Measurements from ENCODE around the gene NAPB. TPM values are rescaled to one million over a fixed set of nuclear protein-coding genes. Genes with fewer than 3 reads are reported as not detected.

The NAPB gene
- total RNA-seq, 1 donor from 2014 or later, result 7.5 TPM

DNA sequence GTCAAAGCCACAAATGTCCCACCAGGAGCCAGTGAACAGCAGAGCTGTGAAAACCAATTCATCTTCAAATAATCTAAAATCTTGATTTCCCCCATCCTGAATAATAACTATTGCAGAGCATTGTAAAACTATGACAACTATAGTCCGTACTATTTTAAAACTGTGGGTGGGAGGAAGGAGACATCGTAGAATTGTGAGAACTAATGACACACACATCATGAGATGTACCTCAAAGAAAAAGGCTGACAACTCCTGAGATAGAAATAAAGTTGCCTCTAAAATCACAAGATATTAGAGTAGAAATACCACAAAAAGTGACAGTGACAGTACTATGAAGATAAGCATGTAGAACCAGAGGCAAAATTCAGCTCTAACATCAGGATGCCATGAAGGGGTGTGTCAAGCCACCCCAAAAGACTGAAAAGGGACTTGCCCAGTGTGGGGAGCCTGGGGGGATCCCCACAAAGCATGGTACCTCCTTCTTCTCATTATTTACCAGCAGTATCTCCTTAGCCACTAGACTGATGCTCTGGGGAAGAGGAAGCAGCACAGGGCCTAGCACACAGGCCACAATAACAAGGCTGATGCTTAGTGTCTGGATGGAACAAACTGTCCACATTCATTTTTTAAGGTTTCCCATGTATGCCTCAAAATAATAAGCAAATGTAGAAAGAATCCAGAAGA, 13.4 kb downstream of the NAPB start:
- DNase-seq (ENCODE audit: extremely low read depth, low read depth, low spot score), result no peak

DNA sequence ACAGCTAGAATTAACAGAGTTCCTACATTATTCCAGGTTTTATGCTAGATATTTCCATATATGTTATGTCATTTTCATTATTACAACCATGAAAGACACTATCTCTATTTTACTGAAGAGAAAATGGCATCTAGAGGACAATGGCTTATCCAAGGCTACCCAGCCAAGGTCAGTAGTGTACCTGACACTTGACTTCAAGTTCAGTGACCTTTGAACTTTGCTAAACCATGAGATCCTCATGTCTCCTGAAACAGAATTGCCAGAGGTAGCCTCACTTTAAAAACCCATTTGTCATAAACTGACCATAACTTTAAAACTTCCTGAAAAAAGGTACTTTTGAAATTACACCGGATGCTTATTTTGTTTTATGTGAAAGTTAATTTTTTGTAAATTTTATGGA, 14.4 kb downstream of the NAPB start:
- DNase-seq (ENCODE audit: extremely low read depth, low read depth, low spot score), result no peak

DNA sequence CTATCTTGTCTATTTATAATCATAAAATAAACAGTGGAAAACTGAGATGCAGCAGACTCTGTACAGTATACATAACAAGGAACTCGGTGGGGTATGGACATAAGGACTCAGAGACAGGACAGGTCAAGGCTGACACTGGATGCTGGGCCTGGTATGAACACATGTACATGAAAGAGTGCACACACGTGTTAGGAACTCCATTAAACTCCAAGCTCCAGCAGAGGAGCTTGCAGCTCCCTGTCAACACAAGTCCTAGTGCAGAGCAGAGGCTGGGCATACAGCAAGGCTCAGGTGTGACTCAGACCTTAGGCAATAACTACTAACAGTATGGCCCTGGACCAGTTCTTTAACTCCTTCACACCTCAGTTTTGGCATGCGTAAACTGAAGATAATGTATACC, 17.1 kb downstream of the NAPB start:
- no peak for DNase-seq (ENCODE audit: extremely low read depth, low read depth, low spot score)

DNA sequence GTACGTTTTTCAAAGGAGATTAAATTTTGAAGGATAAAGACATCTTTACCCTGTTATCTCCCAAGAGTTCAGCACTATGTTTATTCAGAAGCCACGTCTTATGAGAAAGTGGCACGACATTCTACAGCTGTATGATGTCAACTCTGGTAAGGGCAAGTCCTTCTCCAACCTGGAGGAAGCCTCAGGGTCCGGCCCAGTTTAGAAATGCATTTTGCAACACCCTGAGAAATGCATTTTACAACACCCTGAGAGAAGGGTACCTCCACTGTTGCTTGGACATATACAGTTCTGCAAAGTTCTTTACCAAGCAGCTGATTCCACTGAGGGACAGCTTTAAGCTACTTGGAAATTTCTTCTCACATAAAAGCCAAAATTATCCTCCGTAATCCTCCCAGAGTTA, 17.5 kb downstream of the NAPB start:
- no peak for DNase-seq (ENCODE audit: extremely low read depth, low read depth, low spot score)

DNA sequence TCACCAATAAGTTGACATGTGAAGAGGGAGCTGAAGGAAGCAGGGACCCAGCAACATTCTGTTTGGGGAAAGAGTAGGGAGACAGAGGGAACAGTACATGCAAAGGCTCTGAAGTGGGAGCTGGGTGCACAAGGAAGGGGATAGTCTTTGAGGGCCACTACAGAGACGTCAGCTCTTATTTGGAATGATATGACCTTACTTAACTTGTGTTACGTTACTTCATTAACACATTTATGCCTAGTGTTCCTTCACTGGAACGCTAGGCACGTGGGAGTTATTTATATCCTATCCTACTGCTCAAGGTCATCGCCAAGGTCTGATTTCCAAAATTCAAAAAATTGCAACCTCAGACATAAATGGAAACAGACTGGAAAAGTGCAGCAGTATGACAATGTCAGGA, 20.2 kb downstream of the NAPB start:
- no peak for DNase-seq (ENCODE audit: extremely low read depth, low read depth, low spot score)

DNA sequence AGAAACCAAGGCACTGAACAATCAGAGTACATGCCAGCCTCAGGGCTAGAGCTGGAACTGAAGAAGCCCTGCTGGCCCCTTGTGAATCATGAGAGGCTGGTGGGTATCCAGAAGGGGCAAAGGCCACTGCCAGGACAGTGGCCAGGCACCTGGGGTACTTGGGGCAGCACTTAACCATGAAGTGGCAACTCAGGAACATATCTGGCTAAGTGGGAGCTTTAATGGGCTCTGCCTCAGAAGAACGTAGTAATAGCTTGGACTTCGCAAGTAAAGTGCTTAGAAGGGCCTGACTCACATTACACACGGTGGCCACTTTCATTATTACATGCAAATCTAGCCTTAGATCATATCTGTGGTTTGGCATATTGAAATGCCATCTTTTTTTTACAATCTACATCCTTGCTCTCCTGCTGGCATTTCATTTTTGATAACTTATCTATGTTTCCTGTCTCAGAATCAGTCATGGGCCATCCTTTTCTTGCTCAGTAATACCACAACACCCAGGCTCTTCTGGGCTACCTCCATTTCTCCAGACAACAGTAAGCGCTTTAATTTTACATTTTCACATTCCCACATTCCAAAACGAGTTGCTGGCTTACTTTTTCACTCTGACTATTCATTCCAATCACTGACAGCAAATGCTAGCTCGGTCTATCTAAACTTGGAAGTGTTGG, 21.6 kb downstream of the NAPB start:
- DNase-seq (ENCODE audit: extremely low read depth, low read depth, low spot score), result no peak

DNA sequence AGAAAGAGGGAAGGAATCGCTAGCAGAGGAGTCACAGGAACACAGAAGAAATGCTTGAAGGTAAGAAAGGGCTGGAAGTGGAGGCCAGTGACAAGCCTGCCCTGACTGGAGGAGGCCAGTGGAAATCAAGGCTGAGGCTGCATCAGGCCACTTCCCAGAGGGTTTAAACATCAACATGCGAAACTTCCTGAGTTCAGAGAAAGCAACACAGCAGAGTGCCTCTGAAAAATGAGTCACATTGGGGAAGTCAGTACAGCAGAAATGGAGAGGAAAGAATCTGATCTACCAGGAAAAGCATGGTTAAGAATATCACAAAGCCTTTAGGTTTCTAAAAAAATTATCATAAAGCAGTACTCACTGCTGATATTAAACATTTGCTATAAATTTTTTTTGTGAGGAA, 23.3 kb downstream of the NAPB start:
- DNase-seq (ENCODE audit: extremely low read depth, low read depth, low spot score), result no peak

DNA sequence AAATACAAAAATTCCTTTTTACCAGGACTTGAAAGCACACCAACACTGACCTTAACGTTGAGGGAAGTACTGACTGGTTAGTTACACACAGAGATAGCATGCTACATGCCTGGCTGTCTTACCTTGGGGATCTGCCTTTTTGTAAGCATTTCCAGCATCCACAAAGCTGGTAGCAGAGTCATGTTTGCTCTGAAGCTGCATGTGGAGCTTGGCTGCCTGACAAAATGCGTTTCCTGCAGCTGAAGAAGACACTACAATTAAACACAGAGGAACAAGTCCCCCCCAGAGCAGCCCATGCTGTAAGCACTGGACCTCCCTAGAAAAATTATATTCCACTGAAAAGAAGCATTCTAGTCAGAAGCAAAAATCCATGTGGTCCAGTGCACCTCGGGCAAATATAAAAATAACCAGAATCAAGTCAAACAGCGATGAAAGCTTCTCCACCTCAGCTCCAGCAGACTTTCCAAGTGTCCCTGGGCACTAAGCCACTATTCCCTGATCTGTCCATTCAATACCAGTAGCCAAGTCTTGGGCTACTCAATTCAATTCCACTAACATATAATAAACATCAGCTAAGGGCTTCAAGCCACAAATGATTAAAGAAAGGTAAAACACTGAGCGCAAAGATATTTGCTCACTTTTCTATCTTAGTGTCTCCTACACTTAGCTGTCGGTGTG, 24.2 kb downstream of the NAPB start:
- DNase-seq (ENCODE audit: extremely low read depth, low read depth, low spot score), result no peak

DNA sequence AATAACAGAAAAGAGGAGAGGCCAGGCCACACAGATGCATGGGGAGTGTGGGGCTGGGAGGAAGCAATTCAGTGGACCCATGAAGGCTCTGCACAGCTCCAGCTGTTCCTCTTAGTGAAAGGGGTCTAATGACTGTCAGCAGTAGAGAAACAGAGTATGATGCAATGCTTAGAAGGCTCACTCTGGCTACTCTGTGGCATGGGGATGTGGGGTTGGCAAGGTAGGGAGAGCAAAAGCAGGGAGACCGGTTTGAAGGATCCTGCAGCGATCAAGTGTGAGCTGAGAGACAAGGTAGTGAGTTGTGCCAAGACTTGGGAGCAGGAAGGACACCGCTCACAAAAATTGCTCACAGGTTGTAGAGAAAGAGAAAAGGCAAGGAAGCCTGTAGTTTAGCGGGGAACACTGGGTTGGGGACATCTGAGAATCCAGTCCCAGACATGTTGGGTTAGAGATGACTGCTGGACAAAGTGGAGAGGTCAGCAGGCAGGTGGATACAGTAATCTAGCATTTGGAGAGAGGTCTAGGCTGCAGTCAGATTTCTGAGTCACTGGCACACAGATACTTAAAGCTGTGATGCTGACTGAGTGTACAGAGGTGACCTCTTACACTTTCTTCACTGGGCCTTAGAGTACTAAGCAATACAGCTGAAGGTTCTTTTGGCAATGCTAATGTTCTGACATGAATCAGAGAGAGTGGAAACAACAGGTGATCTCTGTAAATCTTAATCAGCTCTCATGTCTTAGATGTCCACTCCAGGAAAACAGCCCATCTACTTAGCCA, 27.1 kb downstream of the NAPB start:
- DNase-seq (ENCODE audit: extremely low read depth, low read depth, low spot score), result no peak

DNA sequence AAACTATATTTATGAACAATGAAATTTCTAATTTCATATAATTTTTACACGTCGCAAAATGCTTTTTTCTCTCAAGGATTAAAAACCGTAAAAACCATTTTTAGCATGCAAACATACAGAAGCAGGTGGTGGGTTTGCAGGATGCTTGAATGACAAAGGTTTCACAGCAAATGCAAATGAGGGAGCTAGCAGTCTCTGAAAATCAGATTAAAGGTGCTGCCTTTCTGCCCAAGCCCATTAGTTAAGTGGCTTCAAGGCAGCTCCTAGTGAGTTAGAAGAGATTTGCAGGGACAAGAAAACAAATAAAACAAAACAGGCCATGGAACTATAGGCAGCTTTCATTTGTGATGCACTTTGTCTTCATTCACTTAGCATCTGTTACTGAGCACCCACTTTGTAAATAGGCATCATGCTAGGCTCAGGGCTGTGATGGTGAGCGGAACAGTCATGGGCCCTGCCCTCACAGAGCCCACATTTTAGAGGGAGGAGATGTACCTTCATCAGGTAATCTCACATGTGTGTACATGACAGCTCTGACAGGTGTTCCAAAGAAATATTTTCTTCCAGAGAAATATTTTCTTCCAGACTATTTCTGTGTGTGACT, 29.5 kb downstream of the NAPB start:
- no peak for DNase-seq (ENCODE audit: extremely low read depth, low read depth, low spot score)

DNA sequence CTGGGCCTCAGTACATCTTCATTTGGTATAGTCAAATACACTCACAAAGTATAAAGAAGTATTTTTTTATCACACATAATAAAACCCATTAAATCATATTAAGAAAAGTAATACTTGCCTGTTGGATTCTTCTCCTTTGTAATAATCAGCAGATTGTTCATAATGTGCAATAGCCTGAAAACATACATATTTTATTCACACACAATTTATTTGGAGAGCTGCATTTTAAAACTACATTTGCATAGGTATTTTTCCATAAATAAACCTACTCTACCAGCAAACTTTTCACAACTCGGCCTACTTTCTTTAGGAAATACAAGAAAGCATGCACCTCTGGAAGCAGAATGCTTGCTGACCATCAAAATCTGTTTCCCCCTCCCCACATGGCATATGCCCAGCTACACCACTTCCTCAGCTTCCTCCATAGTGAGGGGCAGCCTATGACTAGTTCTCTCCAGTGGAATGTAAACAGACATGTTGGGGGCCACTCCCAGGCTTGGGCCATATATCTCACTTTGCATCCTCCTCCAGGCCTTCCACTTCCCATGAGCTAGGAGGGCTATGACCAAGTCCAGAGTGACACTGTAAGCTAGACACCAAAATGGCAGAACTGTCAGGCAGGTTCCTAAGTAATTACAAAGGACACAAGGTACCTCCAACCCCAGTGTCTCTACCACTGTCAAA, 31.1 kb downstream of the NAPB start:
- no peak for DNase-seq (ENCODE audit: extremely low read depth, low read depth, low spot score)

DNA sequence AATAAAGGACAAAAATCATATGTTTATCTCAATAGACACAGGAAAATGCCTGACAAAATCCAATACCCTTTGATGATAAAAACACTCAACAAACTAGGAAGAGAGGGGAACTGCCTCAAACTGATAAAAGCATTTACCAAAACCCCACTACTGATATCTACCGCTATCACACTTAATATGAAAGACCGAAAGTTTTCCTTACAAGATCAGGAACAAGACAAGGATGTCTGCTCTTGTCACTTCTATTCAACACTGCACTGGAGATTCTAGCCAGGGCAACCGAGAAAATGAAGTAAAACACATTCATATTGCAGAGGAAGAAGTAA, 34.2 kb downstream of the NAPB start:
- no peak for DNase-seq (ENCODE audit: extremely low read depth, low read depth, low spot score)

DNA sequence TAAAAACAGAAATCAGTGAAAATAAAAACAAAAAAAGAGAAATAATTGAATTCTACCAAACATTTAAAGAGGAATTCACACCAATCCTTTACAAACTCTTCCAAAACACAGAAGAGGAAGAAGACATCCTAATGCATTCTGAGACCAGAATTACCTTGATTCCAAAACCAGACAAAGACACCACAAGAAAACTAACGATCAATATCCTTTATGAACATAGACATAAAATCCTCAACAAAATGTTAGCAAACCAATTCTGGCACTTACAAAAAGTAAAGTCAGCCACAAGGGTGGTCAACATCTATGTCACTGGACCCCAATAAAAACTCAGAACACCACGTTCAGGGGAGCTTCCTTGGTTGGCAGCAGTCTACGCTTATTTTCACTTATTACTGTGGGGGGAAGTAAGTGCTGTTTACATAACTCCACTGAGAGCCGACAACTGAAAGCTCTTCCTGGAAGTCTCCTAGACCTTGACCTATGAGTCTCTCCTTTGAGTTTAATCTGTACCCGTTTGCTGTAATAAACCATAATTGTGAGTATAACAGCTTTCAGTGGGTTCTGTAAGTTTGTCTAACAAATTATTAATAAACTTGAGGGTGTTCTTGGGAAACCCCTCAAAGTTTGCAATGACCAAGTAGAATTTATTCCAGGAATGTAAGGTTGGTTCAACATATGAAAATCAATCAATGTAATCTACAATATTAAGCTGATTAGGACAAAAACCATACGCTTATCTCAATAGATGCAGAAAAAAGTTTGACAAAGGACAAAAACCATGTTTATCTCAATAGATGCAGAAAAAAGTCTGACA, 34.8 kb downstream of the NAPB start:
- DNase-seq (ENCODE audit: extremely low read depth, low read depth, low spot score), result no peak

DNA sequence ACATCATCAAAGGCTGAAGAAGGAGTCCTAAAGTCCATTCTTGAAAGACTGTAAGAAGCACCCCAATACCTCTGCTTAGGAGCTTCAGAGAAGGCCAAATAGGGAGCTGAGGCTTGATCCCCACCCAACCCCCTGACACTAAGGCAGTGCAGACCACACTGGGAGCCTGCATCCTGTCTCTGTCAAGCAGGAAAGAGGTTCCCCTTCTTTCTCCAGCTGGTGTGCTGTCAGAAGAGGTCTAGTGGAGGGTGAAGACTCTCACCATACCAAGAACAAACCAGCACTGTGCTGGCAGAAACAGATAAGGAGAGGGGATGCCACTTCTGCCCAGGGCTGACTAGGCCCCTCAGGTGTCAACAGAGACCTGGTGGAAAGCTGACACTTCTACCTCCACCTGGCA, 39.4 kb downstream of the NAPB start:
- DNase-seq (ENCODE audit: extremely low read depth, low read depth, low spot score), result no peak

DNA sequence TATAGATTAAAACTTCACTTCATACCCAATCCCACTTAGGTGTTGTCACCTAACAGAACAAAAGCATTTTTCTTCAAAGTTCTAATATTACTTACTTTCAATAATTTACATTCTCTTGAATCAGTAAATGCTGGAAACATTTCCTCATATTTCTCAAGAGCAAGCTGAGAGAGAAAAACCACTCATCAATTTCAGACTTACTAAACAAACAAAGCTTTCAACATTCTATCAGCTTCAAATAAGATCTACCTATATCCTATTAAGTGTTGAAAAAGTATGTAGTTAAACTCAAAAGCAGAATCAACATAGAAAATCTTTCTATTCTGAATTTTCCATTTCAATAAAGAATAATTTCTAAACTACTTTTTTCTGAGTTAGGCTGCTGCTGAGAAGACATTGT, 41.5 kb downstream of the NAPB start:
- DNase-seq (ENCODE audit: extremely low read depth, low read depth, low spot score), result no peak

DNA sequence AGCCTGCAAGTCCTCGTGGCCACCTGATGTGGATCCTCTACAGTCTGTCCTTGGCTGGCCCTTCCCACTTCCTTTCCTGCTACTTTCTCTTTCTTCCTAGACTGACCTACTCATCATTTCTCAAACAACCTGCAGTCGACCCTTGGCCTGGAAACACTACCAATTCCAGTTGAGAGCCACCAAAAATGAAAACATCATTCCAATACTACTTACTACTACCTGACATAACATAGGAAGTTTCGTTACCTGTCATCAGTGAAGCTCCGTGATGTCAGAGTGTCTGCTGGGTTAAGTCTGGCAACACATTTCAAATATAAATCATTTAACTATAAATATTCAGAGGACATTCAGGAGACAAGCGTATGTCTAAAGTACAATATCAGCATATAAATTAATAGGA, 45.5 kb downstream of the NAPB start:
- no peak for DNase-seq (ENCODE audit: extremely low read depth, low read depth, low spot score)

DNA sequence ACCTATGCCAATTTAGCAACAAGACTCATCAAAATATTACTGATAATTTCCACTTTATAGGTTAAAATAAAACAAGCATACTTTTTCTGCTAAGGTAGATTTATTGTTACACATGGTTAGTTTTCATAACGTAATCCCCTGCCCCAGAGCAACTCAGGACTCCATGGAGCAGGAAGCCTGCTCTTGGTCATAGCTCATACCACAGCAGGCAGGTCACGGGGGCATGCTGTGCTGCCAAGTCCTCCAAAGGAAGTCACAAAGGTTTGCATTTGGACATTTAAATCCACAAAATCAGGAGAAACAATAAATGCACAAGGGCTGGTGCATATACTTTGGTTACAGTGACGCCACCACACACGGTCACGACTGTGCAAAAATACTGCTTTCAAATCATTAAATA, 46.8 kb downstream of the NAPB start:
- DNase-seq (ENCODE audit: extremely low read depth, low read depth, low spot score), result no peak

DNA sequence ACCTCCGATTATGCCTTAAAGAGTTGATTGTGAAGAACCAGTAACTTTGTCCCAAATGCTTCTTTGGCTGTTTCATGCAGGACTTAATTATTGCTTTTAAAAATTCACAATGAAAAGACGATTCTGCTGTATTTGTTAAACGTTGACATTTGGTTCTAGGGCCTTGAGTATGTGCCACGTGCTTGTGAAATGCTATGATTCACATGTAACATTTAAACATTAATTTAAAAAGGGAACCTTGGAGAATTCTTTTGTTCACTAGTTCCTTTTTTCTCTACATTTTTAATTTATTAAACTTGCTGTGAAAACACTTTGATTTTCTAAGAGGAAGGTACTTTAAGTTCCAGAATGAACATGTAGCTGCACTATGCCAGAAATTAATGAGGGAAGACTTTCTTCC, 49.8 kb downstream of the NAPB start:
- DNase-seq (ENCODE audit: extremely low read depth, low read depth, low spot score), result no peak

DNA sequence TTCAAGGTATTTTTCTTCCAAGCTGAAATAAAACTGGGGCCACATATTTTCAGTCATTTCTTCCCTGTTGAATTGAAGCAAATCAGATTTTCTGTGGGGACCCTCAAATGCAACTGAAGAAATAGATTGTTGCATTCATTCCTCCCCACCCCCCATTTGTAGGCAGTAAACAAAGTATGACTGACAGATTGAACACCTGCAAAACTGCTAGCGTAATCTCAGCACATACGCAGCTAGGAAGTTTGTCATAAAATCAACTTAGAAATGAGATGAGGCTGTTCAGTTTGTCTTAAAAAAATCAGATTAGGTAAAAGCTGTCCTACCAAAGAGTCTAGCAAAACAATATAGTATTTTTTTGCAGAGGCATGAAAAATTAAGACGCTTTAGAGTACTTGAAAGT, 50.4 kb downstream of the NAPB start:
- no peak for DNase-seq (ENCODE audit: extremely low read depth, low read depth, low spot score)

DNA sequence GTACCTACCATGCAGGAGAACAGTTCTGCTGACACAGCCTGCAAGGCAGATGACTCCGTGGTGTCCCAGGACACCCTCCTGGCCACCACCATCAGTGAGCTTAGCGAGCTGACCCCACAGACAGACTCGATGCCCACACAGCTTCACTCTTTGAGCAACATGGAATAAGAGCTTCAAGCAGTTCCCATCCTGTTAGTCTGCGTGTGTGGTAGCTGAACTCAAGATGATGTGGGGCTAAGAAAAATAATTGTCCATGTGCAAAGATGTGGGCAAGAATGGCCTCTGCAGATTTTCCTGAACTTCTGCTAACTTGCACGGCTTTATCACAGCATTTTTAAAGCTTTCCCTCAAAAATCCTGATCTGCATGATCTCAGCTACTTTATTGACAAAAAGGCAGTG, 51.0 kb downstream of the NAPB start:
- DNase-seq (ENCODE audit: extremely low read depth, low read depth, low spot score), result no peak
